Measurements from ENCODE around the gene TNP2. TPM values are rescaled to one million over a fixed set of nuclear protein-coding genes. Genes with fewer than 3 reads are reported as not detected.

TNP2 gene
- total RNA-seq, 1 experiment from 2014 or later, result not detected

GRCh38 chr16:11273721-11274324 is 4.7 kb upstream of the TNP2 start:
- ChIA-PET RAD21 (ENCODE audit: low non-redundant PET in 1 of 2, low total read pairs in 2 of 2, uncharacterized antibody in 2 of 2, unreplicated experiment in 2 of 2) (no interaction called here), POLR2A (interaction anchor here (1.4 kb wide), 1 partner anchor 18 kb away, joined by 5 read pairs; the partner anchor contains the start of gene SOCS1), CTCF (no interaction called here)
- H3K79me2 ChIP-seq (ENCODE audit: insufficient read depth, low read length), result no peaks in the 10 kb centered on the region
- H3K27me3 ChIP-seq (ENCODE audit: insufficient read depth, low read length), result no peaks in the 10 kb centered on the region
- TF ChIP-seq SP1 (IDR thresholded peaks at IDR 0.05; ENCODE audit: low read depth), result no peak
- TF ChIP-seq FOSL1 (IDR thresholded peaks at IDR 0.05; ENCODE audit: low read depth), result no peak
- TF ChIP-seq YY1 (IDR thresholded peaks at IDR 0.05; ENCODE audit: extremely low read depth, insufficient replicate concordance, low read depth, low read length), result no peak
- TF ChIP-seq, protein P1, sequence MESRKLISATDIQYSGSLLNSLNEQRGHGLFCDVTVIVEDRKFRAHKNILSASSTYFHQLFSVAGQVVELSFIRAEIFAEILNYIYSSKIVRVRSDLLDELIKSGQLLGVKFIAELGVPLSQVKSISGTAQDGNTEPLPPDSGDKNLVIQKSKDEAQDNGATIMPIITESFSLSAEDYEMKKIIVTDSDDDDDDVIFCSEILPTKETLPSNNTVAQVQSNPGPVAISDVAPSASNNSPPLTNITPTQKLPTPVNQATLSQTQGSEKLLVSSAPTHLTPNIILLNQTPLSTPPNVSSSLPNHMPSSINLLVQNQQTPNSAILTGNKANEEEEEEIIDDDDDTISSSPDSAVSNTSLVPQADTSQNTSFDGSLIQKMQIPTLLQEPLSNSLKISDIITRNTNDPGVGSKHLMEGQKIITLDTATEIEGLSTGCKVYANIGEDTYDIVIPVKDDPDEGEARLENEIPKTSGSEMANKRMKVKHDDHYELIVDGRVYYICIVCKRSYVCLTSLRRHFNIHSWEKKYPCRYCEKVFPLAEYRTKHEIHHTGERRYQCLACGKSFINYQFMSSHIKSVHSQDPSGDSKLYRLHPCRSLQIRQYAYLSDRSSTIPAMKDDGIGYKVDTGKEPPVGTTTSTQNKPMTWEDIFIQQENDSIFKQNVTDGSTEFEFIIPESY (IDR thresholded peaks at IDR 0.05; ENCODE audit: extremely low read depth, insufficient replicate concordance, low read length), result no peak
- TF ChIP-seq ZNF274 (IDR thresholded peaks at IDR 0.05; ENCODE audit: low read depth, low read length), result no peak
- no peak for TF ChIP-seq POLR2A (IDR thresholded peaks at IDR 0.05; ENCODE audit: borderline replicate concordance, extremely low read depth, insufficient read depth, insufficient read length)
- no peak for TF ChIP-seq ZFX (IDR thresholded peaks at IDR 0.05)
- TF ChIP-seq, protein P2, sequence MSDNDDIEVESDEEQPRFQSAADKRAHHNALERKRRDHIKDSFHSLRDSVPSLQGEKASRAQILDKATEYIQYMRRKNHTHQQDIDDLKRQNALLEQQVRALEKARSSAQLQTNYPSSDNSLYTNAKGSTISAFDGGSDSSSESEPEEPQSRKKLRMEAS (IDR thresholded peaks at IDR 0.05), result no peak
- TF ChIP-seq, protein P3, sequence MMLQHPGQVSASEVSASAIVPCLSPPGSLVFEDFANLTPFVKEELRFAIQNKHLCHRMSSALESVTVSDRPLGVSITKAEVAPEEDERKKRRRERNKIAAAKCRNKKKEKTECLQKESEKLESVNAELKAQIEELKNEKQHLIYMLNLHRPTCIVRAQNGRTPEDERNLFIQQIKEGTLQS (IDR thresholded peaks at IDR 0.05), result no peak
- TF ChIP-seq CEBPB (IDR thresholded peaks at IDR 0.05; ENCODE audit: low read depth), result no peak
- no peak for TF ChIP-seq EZH2 (IDR thresholded peaks at IDR 0.05)
- TF ChIP-seq SIN3A (IDR thresholded peaks at IDR 0.05; ENCODE audit: low read depth), result no peak
- TF ChIP-seq, protein P4, sequence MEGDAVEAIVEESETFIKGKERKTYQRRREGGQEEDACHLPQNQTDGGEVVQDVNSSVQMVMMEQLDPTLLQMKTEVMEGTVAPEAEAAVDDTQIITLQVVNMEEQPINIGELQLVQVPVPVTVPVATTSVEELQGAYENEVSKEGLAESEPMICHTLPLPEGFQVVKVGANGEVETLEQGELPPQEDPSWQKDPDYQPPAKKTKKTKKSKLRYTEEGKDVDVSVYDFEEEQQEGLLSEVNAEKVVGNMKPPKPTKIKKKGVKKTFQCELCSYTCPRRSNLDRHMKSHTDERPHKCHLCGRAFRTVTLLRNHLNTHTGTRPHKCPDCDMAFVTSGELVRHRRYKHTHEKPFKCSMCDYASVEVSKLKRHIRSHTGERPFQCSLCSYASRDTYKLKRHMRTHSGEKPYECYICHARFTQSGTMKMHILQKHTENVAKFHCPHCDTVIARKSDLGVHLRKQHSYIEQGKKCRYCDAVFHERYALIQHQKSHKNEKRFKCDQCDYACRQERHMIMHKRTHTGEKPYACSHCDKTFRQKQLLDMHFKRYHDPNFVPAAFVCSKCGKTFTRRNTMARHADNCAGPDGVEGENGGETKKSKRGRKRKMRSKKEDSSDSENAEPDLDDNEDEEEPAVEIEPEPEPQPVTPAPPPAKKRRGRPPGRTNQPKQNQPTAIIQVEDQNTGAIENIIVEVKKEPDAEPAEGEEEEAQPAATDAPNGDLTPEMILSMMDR (IDR thresholded peaks at IDR 0.05 in 2 of 3, conservative IDR thresholded peaks at IDR 0.05 in 1 of 3; ENCODE audit: borderline replicate concordance in 1 of 3, insufficient read depth in 1 of 3, low read depth in 2 of 3, low read length in 2 of 3), result no peak
- no peak for TF ChIP-seq CBX3 (IDR thresholded peaks at IDR 0.05; ENCODE audit: low read depth)
- TF ChIP-seq TCF7L2 (IDR thresholded peaks at IDR 0.05; ENCODE audit: borderline replicate concordance, extremely low read depth, insufficient read depth, insufficient read length), result no peak
- TF ChIP-seq SRF (IDR thresholded peaks at IDR 0.05; ENCODE audit: low read depth), result no peak
- no peak for TF ChIP-seq REST (IDR thresholded peaks at IDR 0.05; ENCODE audit: low read depth)
- no peak for TF ChIP-seq RAD21 (IDR thresholded peaks at IDR 0.05; ENCODE audit: low read depth)
- no peak for TF ChIP-seq ELF1 (IDR thresholded peaks at IDR 0.05; ENCODE audit: borderline replicate concordance, low read depth)
- TF ChIP-seq EGR1 (IDR thresholded peaks at IDR 0.05; ENCODE audit: low read depth), result no peak
- no peaks in the 10 kb centered on the region for H3K36me3 ChIP-seq (ENCODE audit: control insufficient read depth in 1 of 2, insufficient read depth in 2 of 2, low read length in 2 of 2)
- no peaks in the 10 kb centered on the region for H3K4me1 ChIP-seq (ENCODE audit: control insufficient read depth in 1 of 2, insufficient read depth in 2 of 2, low read length in 2 of 2)
- BruUV-seq (replicated peaks), result no TSS peak
- no peak overlapping the region for H3K9ac ChIP-seq (ENCODE audit: low read length)
- H3K9me2 ChIP-seq (ENCODE audit: insufficient read depth), result no peaks in the 10 kb centered on the region
- intact Hi-C loops (cut with micrococcal nuclease), result no loop called here
- no peaks in the 10 kb centered on the region for H3K9me3 ChIP-seq (ENCODE audit: control insufficient read depth in 1 of 2, insufficient read depth in 1 of 2, low read depth in 1 of 2, low read length in 2 of 2)
- H3K4me3 ChIP-seq (replicated peaks in 1 of 2; ENCODE audit: low read depth in 1 of 2, low read length in 2 of 2), result no peak overlapping the region
- H3K27ac ChIP-seq (ENCODE audit: low read depth, low read length), result no peak overlapping the region
- DNase-seq (ENCODE audit: low read depth, low spot score), result no peak
- no peak overlapping the region for H2AFZ ChIP-seq (ENCODE audit: low read depth, low read length, poor library complexity, severe bottlenecking)
- H4K20me1 ChIP-seq (ENCODE audit: insufficient read depth), result no peaks in the 10 kb centered on the region
- ATAC-seq, result no peak
- H3K4me2 ChIP-seq (ENCODE audit: low read length), result no peak overlapping the region
